Measurements from ENCODE around the gene POU3F1.

- TF ChIP-seq POLR2A (IDR thresholded peaks at IDR 0.05): no peak
- TF ChIP-seq CTCF (IDR thresholded peaks at IDR 0.05): no peak
Measured at GRCh38 chr1:38051079-38051543, 4.5 kb upstream of the POU3F1 start.

Data from esophagus squamous epithelium (tissue), 4 donors.